ENCODE measurements around the gene ARSJ. TPM values are rescaled to one million over a fixed set of nuclear protein-coding genes. Genes with fewer than 3 reads are reported as not detected.

The ARSJ gene
- polyA plus RNA-seq, 6 donors from 2014 or later = not detected

DNA sequence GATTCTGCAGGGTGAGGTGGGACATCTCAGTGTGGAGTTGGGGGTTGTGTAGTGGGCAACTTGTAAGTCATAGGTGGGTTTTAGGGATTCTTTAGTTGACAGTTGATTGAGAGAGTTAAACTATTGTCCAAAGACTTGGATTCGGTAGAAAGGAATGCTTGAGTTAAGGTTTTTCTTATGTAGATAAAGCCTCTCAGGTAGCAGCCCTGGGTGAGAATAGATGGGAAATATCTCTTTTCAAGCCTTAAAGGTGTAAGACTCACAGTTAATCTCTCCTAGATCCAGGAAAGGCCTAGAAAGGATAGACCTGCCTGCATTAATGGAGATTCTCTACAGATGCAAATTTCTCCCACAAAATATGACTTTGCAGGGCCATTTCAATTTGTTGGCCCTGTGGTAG lies 108.4 kb downstream of the ARSJ start:
- H3K4me3 Mint-ChIP-seq = no peak overlapping the region
- no peak overlapping the region for H3K27ac Mint-ChIP-seq
- H3K4me1 Mint-ChIP-seq = peaks cover 5 to 18% (median 11%) of the 10 kb centered on the region in 3 donors
- DNase-seq = no peak
- H3K9me3 Mint-ChIP-seq = peaks cover 0 to 11% (median 5%) of the 10 kb centered on the region in 7 donors
- no peak for ATAC-seq (ENCODE audit: low read depth in 2 of 2)
- no peaks in the 10 kb centered on the region for H3K27me3 Mint-ChIP-seq
- H3K36me3 Mint-ChIP-seq = no peaks in the 10 kb centered on the region

GRCh38 chr4:113869743-113870375 lies 109.6 kb downstream of the ARSJ start:
- DNase-seq = peak; percentile 30
- H3K4me3 Mint-ChIP-seq = peak overlapping the region in 2 of 8 donors; percentile 4 to 66
- no peaks in the 10 kb centered on the region for H3K27me3 Mint-ChIP-seq

DNA sequence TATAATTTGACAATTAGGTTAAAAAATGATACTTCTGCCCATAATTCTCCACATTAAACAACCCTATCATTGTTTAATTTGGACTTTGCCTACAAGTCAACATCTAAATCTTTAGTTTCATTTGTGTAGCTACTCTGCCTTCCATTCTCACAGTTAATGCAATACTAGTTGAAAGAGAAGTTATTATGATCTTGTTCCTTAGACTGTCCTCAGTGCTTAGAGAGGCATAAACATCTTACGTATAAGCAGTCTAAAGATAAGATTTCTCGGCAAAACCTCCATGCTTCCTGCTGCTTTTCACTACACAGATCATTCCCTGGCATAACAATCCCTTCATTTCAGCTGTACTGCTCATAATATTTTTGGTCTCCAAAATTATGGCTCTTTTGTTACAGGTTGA lies 112.8 kb downstream of the ARSJ start:
- DNase-seq (no peak), ATAC-seq (ENCODE audit: low read depth in 2 of 2) (no peak)
- Mint-ChIP-seq H3K27me3 (peaks cover 0 to 9% (median 9%) of the 10 kb centered on the region in 3 donors), H3K9me3 (peaks cover 0 to 11% (median 5%) of the 10 kb centered on the region in 7 donors), H3K4me1 (peaks cover 5 to 18% (median 11%) of the 10 kb centered on the region in 3 donors), H3K27ac (no peak overlapping the region), H3K36me3 (no peaks in the 10 kb centered on the region), H3K4me3 (no peak overlapping the region)

More at GRCh38 chr4:113869743-113870375, 109.6 kb downstream of the ARSJ start:
- Mint-ChIP-seq H3K9me3 (peaks cover 0 to 11% (median 5%) of the 10 kb centered on the region in 7 donors), H3K36me3 (no peaks in the 10 kb centered on the region), H3K4me1 (peaks cover 5 to 18% (median 11%) of the 10 kb centered on the region in 3 donors), H3K27ac (peak overlapping the region in 4 of 6 donors; percentile 43 to 88 (median 56))
- ATAC-seq (ENCODE audit: low read depth in 2 of 2) = peak; percentile 93 to 96

GRCh38 chr4:113858924-113859323 lies 120.5 kb downstream of the ARSJ start:
- DNase-seq = no peak
- ATAC-seq (ENCODE audit: low read depth in 2 of 2) = no peak
- peaks cover 0 to 8% (median 0%) of the 10 kb centered on the region in 7 donors for H3K9me3 Mint-ChIP-seq
- no peaks in the 10 kb centered on the region for H3K4me1 Mint-ChIP-seq
- no peaks in the 10 kb centered on the region for H3K36me3 Mint-ChIP-seq
- no peak overlapping the region for H3K27ac Mint-ChIP-seq
- no peak overlapping the region for H3K4me3 Mint-ChIP-seq
- H3K27me3 Mint-ChIP-seq = peaks cover 0 to 9% (median 9%) of the 10 kb centered on the region in 3 donors

DNA sequence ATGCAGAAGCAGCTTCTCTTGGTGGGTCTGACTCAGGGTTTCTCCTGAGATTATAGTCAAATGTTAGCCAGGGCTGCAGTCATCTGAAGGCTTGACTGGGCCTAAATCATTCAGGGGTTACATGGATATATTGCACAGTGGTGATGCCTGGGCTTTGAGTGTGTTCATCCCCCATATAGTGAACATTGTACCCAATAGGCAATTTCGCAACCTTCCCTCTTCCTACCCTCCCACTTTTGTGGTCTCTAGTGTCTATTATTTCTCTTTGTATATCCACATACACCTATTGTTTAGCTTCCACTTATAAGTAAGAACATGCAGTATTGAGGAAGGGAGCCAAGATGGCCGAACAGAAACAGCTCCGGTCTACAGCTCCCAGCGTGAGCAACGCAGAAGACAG lies 127.6 kb downstream of the ARSJ start:
- Mint-ChIP-seq H3K36me3 (no peaks in the 10 kb centered on the region), H3K4me3 (no peak overlapping the region)

More for the DNA sequence above, 127.6 kb downstream of the ARSJ start:
- Mint-ChIP-seq H3K27ac (no peak overlapping the region), H3K9me3 (peaks cover 0 to 15% (median 13%) of the 10 kb centered on the region in 7 donors), H3K27me3 (peaks cover 7 to 20% (median 11%) of the 10 kb centered on the region in 3 donors), H3K4me1 (no peaks in the 10 kb centered on the region)
- no peak for ATAC-seq (ENCODE audit: low read depth in 2 of 2)
- DNase-seq = no peak

Other genes starting within 250 kb of the ARSJ start
- 10 to 100 TPM; 75.5 to 84.9 (median 81.8) TPM for gene CAMK2D, start 217.9 kb downstream of the ARSJ start, polyA plus RNA-seq (ENCODE audit: low read depth in 6 of 6)